NT2/D1 (cell line): ENCODE results near the gene ZNF316.

Source experiments
- YY1 ChIP-seq: IDR thresholded peaks from 2 replicates; pipeline ENCODE4 v1.6.1; 2011; ENCODE audit not compliant: insufficient read length, insufficient read depth
- ZNF274 ChIP-seq: IDR thresholded peaks from 2 replicates; pipeline ENCODE4 v1.6.1; 2011; ENCODE audit warnings: mild to moderate bottlenecking, low read depth, low read length

GRCh38 chr7:6691103-6691502, 54.0 kb downstream of the ZNF316 start:
- TF ChIP-seq YY1: no peak
- TF ChIP-seq ZNF274: no peak
